ENCODE results near the gene HSPA9.

Gene HSPA9

DNA sequence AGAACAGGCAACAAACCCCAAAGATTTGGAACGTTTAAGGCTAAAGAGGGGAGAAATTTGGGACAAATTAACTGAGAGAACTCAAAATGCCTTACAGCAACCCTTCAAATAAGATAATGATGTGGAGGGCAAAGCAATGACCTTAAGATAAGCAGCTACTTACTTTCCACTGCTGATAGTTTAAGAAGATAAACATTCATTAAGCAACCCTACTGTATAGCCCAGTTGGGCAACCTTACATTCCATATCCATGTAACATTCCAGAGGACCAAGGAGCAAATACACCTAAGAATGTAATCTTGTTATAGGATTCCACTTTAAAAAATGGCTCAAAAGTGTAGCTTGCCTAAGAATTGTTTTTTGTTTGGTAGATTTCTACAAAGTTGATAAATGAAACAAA lies 47.0 kb downstream of the HSPA9 start:
- TF ChIP-seq, protein P1, sequence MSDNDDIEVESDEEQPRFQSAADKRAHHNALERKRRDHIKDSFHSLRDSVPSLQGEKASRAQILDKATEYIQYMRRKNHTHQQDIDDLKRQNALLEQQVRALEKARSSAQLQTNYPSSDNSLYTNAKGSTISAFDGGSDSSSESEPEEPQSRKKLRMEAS (IDR thresholded peaks at IDR 0.05; ENCODE audit: low read depth, low read length), result no peak
- TF ChIP-seq, protein P2, sequence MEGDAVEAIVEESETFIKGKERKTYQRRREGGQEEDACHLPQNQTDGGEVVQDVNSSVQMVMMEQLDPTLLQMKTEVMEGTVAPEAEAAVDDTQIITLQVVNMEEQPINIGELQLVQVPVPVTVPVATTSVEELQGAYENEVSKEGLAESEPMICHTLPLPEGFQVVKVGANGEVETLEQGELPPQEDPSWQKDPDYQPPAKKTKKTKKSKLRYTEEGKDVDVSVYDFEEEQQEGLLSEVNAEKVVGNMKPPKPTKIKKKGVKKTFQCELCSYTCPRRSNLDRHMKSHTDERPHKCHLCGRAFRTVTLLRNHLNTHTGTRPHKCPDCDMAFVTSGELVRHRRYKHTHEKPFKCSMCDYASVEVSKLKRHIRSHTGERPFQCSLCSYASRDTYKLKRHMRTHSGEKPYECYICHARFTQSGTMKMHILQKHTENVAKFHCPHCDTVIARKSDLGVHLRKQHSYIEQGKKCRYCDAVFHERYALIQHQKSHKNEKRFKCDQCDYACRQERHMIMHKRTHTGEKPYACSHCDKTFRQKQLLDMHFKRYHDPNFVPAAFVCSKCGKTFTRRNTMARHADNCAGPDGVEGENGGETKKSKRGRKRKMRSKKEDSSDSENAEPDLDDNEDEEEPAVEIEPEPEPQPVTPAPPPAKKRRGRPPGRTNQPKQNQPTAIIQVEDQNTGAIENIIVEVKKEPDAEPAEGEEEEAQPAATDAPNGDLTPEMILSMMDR (IDR thresholded peaks at IDR 0.05; ENCODE audit: low read depth, low read length), result no peak
- TF ChIP-seq MYC (IDR thresholded peaks at IDR 0.05; ENCODE audit: low read depth, low read length), result no peak
- no peak for TF ChIP-seq POLR2A (IDR thresholded peaks at IDR 0.05; ENCODE audit: extremely low read depth, insufficient read length)
- no peak overlapping the region for H3K4me3 ChIP-seq (ENCODE audit: low read depth, low read length)
- DNase-seq (ENCODE audit: low read depth), result no peak

DNA sequence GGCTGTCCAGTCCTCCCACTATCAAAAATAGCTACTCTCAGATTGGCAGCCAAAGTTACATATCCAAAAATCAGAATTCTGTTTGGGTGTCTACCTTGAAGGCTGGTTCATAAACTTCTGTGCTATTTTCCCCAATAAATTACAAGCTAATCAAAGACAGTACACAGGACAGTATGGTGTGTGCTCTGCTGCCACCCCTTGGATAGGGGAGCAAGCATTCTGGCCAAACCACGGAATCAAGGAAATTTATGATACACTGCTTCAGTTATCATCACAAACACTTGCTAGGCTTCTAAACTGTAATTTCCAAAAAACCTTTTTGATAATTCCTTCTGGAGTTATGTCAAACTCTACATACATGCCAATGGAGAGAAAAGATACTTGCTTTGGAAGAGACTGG lies 48.0 kb downstream of the HSPA9 start:
- no peak overlapping the region for H3K4me3 ChIP-seq (ENCODE audit: low read depth, low read length)
- no peak for DNase-seq (ENCODE audit: low read depth)
- no peak for TF ChIP-seq POLR2A (IDR thresholded peaks at IDR 0.05; ENCODE audit: extremely low read depth, insufficient read length)
- TF ChIP-seq, protein P1 (IDR thresholded peaks at IDR 0.05; ENCODE audit: low read depth, low read length), result no peak
- TF ChIP-seq, protein P2 (IDR thresholded peaks at IDR 0.05; ENCODE audit: low read depth, low read length), result no peak
- TF ChIP-seq MYC (IDR thresholded peaks at IDR 0.05; ENCODE audit: low read depth, low read length), result no peak

DNA sequence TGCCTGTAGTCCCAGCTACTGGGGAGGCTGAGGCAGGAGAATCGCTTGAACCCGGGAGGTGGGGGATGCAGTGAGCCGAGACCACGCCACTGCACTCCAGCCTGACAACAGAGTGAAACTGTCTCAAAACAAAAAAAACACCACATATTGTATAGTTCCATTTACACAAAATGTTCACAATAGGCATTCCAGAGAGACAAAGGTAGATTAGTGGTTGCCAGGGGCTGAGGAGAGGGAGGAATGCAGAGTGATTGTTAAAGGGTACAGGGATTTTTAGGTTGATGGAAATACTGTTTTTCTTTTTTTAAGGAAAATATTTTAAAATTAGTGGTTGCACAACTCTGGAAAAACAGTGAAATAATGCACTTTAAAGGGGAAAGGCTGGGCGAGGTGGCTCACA lies 51.8 kb downstream of the HSPA9 start:
- TF ChIP-seq MYC (IDR thresholded peaks at IDR 0.05; ENCODE audit: low read depth, low read length) (no peak), POLR2A (IDR thresholded peaks at IDR 0.05; ENCODE audit: extremely low read depth, insufficient read length) (no peak)
- TF ChIP-seq, protein P2 (IDR thresholded peaks at IDR 0.05; ENCODE audit: low read depth, low read length), result no peak
- TF ChIP-seq, protein P1 (IDR thresholded peaks at IDR 0.05; ENCODE audit: low read depth, low read length), result no peak
- no peak overlapping the region for H3K4me3 ChIP-seq (ENCODE audit: low read depth, low read length)
- DNase-seq (ENCODE audit: low read depth), result no peak

DNA sequence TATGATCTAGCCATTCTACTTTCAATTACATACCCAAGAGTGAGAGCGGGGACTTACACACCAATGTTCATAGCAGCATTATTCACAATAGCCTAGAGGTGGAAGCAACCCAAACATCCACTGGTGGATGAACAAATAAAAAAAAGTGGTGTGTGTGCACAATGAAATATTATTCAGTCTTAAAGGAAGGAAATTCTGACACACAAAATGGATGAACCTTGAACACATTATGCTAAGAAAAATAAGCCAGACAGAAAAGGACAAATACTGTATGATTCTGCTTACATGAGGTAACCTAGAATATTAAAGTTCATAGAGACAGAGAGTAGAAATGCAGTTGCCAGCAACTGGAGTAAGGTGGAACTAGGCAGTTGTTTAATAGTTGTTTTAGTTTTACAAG lies 54.2 kb downstream of the HSPA9 start:
- H3K4me3 ChIP-seq (ENCODE audit: low read depth, low read length), result no peak overlapping the region
- no peak for DNase-seq (ENCODE audit: low read depth)
- TF ChIP-seq, protein P2 (IDR thresholded peaks at IDR 0.05; ENCODE audit: low read depth, low read length), result no peak
- TF ChIP-seq POLR2A (IDR thresholded peaks at IDR 0.05; ENCODE audit: extremely low read depth, insufficient read length), result no peak
- TF ChIP-seq, protein P1 (IDR thresholded peaks at IDR 0.05; ENCODE audit: low read depth, low read length), result no peak

DNA sequence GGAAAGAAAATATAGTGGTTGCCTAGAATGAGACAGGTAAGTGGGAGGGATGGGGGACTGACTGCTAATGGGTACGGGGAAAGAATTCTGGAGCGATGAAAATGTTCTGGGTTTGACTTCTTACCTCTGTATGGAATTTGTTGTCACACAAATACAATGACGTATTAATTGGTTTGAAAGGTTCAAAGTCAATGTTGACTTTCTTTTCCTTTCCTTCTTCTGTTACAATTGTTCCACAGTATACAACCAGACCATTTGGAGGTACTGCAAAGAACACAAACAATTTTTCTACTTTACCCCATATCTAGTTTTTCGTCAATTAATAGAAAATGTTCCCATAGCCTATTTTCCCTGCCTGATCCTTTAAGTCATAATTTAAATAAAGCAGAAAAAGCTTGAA lies 57.8 kb downstream of the HSPA9 start:
- no peak for TF ChIP-seq POLR2A (IDR thresholded peaks at IDR 0.05; ENCODE audit: extremely low read depth, insufficient read length)
- TF ChIP-seq MYC (IDR thresholded peaks at IDR 0.05; ENCODE audit: low read depth, low read length), result no peak
- TF ChIP-seq, protein P2 (IDR thresholded peaks at IDR 0.05; ENCODE audit: low read depth, low read length), result no peak
- TF ChIP-seq, protein P1 (IDR thresholded peaks at IDR 0.05; ENCODE audit: low read depth, low read length), result no peak
- no peak for DNase-seq (ENCODE audit: low read depth)
- no peak overlapping the region for H3K4me3 ChIP-seq (ENCODE audit: low read depth, low read length)
